Spleen (tissue), 11 donors: ENCODE results near the gene MYO6. TPM values are rescaled to one million over a fixed set of nuclear protein-coding genes. Genes with fewer than 3 reads are reported as not detected.

Experiments used
- DNase-seq: peaks from one replicate; pipeline ENCODE4 v3.0.0-alpha.2; 2020
- H3K27ac ChIP-seq, 8 donors: fragments of 200-600 bp; sonication (generic) in 7 of 8; 1 replicate in 4 of 8; 2 replicates in 4 of 8; pipeline versions ENCODE4 v1.5.0 to v1.8.0; 2016 to 2021; ENCODE audit warnings: inconsistent platforms in 4 of 8, mild to moderate bottlenecking in 4 of 8, moderate library complexity in 1 of 8
- H3K27me3 ChIP-seq, 7 donors: fragments of 200-600 bp; sonication (generic) in 6 of 7; replicated peaks in 1 of 7; 1 replicate in 4 of 7; 2 replicates in 3 of 7; pipeline versions ENCODE4 v1.5.0 to v1.8.0; 2016 to 2021; ENCODE audit warnings: inconsistent platforms in 3 of 7, mild to moderate bottlenecking in 1 of 7
- H3K36me3 ChIP-seq, 6 donors: fragments of 200-600 bp; sonication (generic) in 5 of 6; 1 replicate in 4 of 6; 2 replicates in 2 of 6; pipeline versions ENCODE4 v1.5.0 to v1.8.0; 2016 to 2021; ENCODE audit warnings: inconsistent platforms in 2 of 6
- H3K4me1 ChIP-seq, 6 donors: fragments of 200-600 bp; sonication (generic) in 5 of 6; 1 replicate in 3 of 6; 2 replicates in 3 of 6; pipeline versions ENCODE4 v1.5.0 to v1.8.0; 2016 to 2021; ENCODE audit warnings: inconsistent platforms in 3 of 6
- H3K4me3 ChIP-seq, 8 donors: fragments of 200-600 bp; sonication (generic) in 7 of 8; 1 replicate in 4 of 8; 2 replicates in 4 of 8; pipeline versions ENCODE4 v1.5.0 to v1.8.0; 2016 to 2021; ENCODE audit warnings: inconsistent platforms in 4 of 8, mild to moderate bottlenecking in 4 of 8, moderate library complexity in 2 of 8
- H3K9me3 ChIP-seq, 8 donors: fragments of 200-600 bp; sonication (generic) in 7 of 8; 1 replicate in 4 of 8; 2 replicates in 4 of 8; pipeline versions ENCODE4 v1.5.0 to v1.8.0; 2016 to 2021; ENCODE audit warnings: inconsistent platforms in 4 of 8
- CTCF ChIP-seq, 11 experiments: fragments of 200-600 bp in 7 of 11; fragments of 450-650 bp in 4 of 11; sonication (generic) in 4 of 11; IDR thresholded peaks in 8 of 11; conservative IDR thresholded peaks in 3 of 11; 1 replicate in 7 of 11; 2 replicates in 4 of 11; pipeline versions ENCODE4 v1.4.0 to v1.8.0; 2016 to 2021; ENCODE audit warnings: antibody characterized with exemption in 11 of 11, inconsistent platforms in 4 of 11, mild to moderate bottlenecking in 1 of 11
- POLR2A ChIP-seq, 3 donors: fragments of 450-650 bp; IDR thresholded peaks; one replicate each; pipeline ENCODE4 v1.5.1; 2017; ENCODE audit warnings: antibody characterized with exemption in 3 of 3, mild to moderate bottlenecking in 1 of 3
- POLR2AphosphoS5 ChIP-seq, 3 donors: sonication (generic); formaldehyde crosslinking; IDR thresholded peaks; one replicate each; pipeline ENCODE4 v1.5.1; 2017; ENCODE audit warnings: antibody characterized with exemption in 3 of 3
- WGBS, 5 donors: extraction: QIAGEN DNeasy Blood & Tissue Kit in 3 of 5; methylation state at CpG; one replicate each; pipeline versions ENCODE4 v1.1.5 to v1.1.7; 2013 to 2018; 5-methylcytosine and 5-hydroxymethylcytosine counted together
- intact Hi-C: fragments of 100-400 bp; cut with DNase I; formaldehyde crosslinking; loops from one replicate; pipeline ENCODE4 v1.15.0; 2023; ENCODE audit warnings: low total_unique reads
- polyA plus RNA-seq, 3 donors: library from polyadenylated mRNA; stranded (reverse); fragments of 200-250 nt; gene quantifications; one replicate each; pipeline ENCODE4 v1.2.1, GENCODE V29; 2013
- total RNA-seq, 7 donors: library from RNA; depleted of rRNA in 3 of 7; stranded (reverse); fragments of >200 nt in 3 of 7; fragmentation: NEBNext Ultra II Directional in 4 of 7; extraction: Animal tissue kit (Norgen Biotek cat#: 25700) in 4 of 7; gene quantifications; one replicate each; pipeline versions ENCODE4 v1.1.0 to v1.2.1, GENCODE V29; 2016 to 2021
- donor health status: healthy with polysubstance abuse.
- donor health status: DM: no; HTN: no; CAD: no; lungs with moderate emphysema.
- donor health status: DM: no; HTN: no; CAD: no.
- donor health status: Bipolar disorder and iron deficiency.
- donor health status: healthy.
- donor health status: DM: no; HTN: no; CAD: no.
- donor health status: DM: yes; HTN: yes; CAD: no.

MYO6 gene
- total and polyA plus RNA-seq, 10 donors = 4.2 to 29.1 (median 18.2) TPM

DNA sequence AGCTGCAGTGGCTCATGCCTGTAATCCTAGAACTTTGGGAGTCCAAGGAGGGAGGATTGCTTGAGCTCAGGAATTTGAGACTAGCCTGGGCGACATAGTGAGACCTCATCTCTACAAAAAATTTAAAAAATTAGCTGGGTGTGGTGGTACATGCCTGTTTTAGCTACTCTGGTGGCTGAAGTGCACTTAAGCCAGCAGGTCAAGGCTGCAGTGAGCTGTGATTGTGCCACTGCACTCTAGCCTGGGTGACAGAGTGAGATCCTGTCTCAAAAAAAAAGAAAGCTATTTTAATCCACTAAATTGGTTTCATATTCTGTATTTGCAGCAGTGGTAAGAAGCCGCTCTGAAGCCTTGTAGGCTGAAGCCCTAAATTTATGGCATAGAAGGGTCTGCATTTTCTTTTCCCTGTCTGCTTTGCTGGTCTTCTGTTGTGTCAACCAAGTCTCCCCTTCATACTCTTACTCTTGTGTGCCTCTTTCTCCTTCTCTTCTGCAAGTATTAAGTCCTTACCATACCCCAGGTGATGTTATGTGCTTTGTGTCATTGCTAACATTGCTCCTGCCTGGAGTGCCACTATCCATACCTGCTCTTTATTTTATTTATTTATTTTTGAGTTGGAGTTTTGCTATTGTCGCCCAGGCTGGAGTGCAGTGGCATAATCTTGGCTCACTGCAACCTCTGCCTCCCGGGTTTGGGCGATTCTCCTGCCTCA, 70.9 kb downstream of the MYO6 start:
- no peak overlapping the region for H3K4me3 ChIP-seq
- no peak for DNase-seq
- no peaks in the 10 kb centered on the region for H3K9me3 ChIP-seq
- intact Hi-C loops = no loop called here
- WGBS, 5 donors = 73 to 84% (median 78%) methylated on average over 5 of the region's 5 CpGs
- H3K27ac ChIP-seq = peak overlapping the region in 1 of 8 donors; percentile 0
- TF ChIP-seq POLR2A (IDR thresholded peaks at IDR 0.05) (no peak), POLR2AphosphoS5 (IDR thresholded peaks at IDR 0.05) (no peak), CTCF (IDR thresholded peaks at IDR 0.05 in 8 of 11, conservative IDR thresholded peaks at IDR 0.05 in 3 of 11) (no peak)
- no peaks in the 10 kb centered on the region for H3K27me3 ChIP-seq
- H3K36me3 ChIP-seq = no peaks in the 10 kb centered on the region
- H3K4me1 ChIP-seq = no peaks in the 10 kb centered on the region

DNA sequence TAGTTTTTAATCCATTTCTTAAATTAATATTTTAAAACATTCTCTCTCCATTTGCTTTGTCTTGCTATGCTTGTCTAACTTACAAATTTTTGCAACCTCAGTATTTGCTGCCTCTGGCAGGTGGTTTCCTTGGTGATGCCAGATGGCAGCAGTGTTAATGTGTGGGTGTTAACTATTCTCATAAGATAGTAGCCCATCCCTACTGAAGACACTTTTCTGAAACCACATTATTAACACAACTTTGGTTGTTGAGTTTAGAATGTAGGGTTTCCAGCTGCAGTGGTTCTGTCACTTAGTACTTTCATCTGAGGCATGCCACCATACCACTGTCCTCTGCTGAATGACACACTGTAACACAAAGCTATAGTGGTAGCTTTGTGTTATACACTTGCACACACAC, 75.1 kb downstream of the MYO6 start:
- H3K27ac ChIP-seq = no peak overlapping the region
- H3K4me3 ChIP-seq = no peak overlapping the region
- no peaks in the 10 kb centered on the region for H3K36me3 ChIP-seq
- TF ChIP-seq POLR2A (IDR thresholded peaks at IDR 0.05) (no peak), CTCF (IDR thresholded peaks at IDR 0.05 in 8 of 11, conservative IDR thresholded peaks at IDR 0.05 in 3 of 11) (no peak), POLR2AphosphoS5 (IDR thresholded peaks at IDR 0.05) (no peak)
- H3K4me1 ChIP-seq = no peaks in the 10 kb centered on the region
- no peaks in the 10 kb centered on the region for H3K27me3 ChIP-seq
- intact Hi-C loops = no loop called here
- H3K9me3 ChIP-seq = no peaks in the 10 kb centered on the region
- DNase-seq = no peak

DNA sequence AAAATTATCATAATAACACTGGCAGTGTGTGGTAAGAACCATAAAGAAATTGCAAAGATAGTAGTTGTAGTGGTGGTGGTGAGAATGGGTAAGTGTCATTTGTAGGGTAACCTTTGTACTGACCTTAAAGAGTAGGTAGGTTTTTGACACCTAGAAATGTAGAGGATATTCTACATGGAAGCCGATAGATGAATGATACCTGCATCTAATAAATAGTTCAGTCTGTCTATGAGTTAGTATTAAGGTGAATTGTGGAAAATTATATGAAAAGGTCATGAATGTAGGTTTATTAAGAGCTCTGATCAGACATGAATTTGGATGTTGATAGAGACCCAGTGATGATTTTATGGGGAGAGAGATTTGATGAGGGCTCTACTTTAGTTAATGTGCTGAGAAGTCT, 78.1 kb downstream of the MYO6 start:
- H3K27me3 ChIP-seq = no peaks in the 10 kb centered on the region
- TF ChIP-seq POLR2AphosphoS5 (IDR thresholded peaks at IDR 0.05) (no peak), CTCF (IDR thresholded peaks at IDR 0.05 in 8 of 11, conservative IDR thresholded peaks at IDR 0.05 in 3 of 11) (no peak), POLR2A (IDR thresholded peaks at IDR 0.05) (no peak)

GRCh38 chr6:75830959-75831885, 82.2 kb downstream of the MYO6 start:
- TF ChIP-seq POLR2A (IDR thresholded peaks at IDR 0.05) (no peak), POLR2AphosphoS5 (IDR thresholded peaks at IDR 0.05) (no peak)
- Histone ChIP-seq H3K27me3 (no peaks in the 10 kb centered on the region), H3K27ac (no peak overlapping the region), H3K4me3 (no peak overlapping the region), H3K36me3 (peaks cover 0 to 10% (median 0%) of the 10 kb centered on the region in 6 donors), H3K4me1 (no peaks in the 10 kb centered on the region), H3K9me3 (no peaks in the 10 kb centered on the region)
- intact Hi-C loops = no loop called here
- 84 to 92% (median 89%) methylated on average over 12 of the region's 12 CpGs for WGBS, 5 donors
- DNase-seq = no peak

More for the DNA sequence above, 78.1 kb downstream of the MYO6 start:
- Histone ChIP-seq H3K36me3 (no peaks in the 10 kb centered on the region), H3K4me1 (no peaks in the 10 kb centered on the region), H3K27ac (no peak overlapping the region), H3K9me3 (no peaks in the 10 kb centered on the region), H3K4me3 (no peak overlapping the region)
- intact Hi-C loops = no loop called here
- no peak for DNase-seq
- WGBS, 5 donors = 82 to 95% (median 91%) methylated on average over 1 of the region's 1 CpG
